NCI-H446 treated with DMSO at 0.1 percent for 48 hours (cell line): ENCODE data around the gene MAML3.
A peak's percentile ranks its signal among the peaks of the same experiment; 100 is the strongest.

ENCODE experiments used
- DNase-seq: peaks from one replicate; lab custom pipeline; 2025; lab: John Stamatoyannopoulos, UW

MAML3 gene

DNA sequence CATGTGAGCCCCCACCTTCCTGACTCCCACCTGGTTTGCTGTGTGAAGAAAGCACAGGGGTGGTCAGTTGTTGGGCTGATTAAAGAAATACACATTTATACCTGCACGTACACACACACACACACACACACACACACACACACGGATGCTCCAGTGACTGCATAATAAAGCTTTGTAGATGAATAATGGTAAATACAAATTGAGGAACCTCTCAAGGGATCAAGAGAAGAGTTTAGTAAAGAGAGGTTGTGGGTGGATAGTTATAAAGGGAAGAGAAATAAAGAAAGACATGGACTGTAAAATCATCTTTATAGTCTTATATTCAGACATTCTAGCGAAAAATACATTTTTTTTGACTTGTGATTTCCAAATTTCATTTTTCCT is 344.2 kb downstream of the MAML3 start:
- no peak for DNase-seq

DNA sequence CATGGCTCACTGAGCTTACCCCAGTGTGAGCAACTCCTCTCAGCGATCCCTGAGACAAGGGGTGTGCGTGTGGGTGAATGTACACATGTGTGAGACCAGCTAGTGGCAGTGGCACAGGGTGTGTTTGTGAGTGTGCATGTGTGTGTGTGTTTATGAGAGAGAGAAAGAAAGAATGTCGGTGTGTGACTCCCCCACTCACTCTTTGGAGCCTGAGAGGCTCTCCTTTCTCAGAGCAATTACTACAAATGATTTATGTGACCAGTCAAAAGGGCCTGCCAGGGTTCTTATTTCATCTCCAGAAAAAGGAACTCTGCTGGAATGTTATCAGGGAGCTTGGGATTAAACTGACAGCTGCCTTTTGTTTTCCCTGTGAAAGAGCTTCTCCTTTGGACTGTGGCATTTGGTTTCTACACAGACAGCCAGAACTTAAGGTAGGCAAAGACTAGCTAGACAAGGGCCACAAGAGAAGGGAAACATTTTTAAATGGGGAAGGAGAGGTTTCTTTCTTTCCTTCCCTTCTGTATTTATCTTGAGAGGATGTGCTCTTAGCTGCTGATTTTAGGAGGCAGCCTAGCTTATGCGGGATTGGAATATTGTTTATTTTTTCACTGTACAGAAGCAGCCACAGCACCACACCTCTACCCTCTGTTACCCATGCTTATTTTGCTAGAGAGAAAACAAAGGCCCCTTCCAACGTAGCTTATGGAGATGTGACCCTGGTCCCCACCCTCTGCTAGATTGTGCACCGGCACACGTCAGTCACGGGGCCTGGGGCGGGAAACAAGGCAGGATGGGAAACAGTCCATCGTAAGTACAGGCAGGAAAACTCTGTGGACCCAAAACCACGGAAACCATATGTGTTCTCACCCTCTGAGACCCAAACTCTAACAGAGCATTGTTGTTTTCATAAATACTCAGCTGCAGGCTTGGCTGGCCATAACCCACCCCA is 344.9 kb downstream of the MAML3 start:
- DNase-seq = peak; percentile 77

DNA sequence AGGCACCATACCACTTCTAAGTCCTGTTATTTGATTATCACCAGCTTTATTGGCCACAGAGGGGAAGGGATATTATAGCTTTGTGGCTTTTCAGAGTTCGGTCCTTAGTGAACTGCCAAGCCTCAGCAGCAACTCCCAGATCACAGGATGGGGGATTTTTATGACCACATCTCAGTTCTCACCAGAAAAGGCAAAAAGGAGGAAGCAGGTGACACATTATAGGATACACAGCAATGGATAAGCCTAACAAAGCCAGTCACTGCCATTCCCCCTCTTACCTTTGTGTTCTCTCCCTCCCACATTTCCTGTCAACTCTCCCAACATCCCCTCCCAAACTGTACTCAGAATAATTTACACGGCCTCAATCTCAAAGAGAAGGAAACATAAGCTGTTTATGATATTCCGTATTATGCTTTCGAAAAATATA is 345.6 kb downstream of the MAML3 start:
- no peak for DNase-seq

DNA sequence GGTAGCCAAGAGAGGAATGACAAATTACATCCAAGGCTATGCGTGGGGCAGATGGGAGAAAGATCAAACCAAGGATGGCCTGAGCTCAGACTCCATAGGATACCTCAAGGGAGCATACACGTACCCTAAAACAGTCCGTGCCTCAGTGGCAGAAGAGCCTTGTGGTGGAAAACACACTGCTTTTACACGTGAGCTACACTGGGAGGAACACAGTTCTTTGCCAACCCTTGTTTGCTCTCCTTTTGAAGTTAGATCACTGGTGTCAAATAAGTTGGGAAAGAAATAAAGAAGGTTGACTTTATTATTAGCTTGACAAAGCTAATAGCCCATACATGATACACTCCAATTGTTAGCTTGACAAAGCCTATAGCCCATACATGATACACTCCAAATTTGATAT is 346.5 kb downstream of the MAML3 start:
- DNase-seq = no peak

DNA sequence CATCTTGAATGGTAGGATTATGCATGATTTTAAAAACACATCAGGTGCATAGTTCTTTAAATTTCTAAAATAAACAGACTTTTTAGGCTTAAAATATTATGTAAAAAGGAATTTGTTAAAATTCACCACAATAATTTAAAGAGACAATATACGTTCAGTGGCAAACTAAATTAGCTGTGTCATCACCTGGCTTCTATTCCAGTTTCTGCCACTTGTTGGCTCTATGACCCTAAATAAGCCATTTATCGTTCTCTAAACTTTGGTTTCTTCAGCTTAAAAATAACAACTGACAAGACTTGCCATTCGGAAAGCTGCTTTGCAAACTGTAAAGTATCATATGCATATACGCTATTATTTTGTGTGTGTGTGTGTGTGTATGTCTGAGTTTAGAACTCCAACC is 347.1 kb downstream of the MAML3 start:
- DNase-seq = no peak

DNA sequence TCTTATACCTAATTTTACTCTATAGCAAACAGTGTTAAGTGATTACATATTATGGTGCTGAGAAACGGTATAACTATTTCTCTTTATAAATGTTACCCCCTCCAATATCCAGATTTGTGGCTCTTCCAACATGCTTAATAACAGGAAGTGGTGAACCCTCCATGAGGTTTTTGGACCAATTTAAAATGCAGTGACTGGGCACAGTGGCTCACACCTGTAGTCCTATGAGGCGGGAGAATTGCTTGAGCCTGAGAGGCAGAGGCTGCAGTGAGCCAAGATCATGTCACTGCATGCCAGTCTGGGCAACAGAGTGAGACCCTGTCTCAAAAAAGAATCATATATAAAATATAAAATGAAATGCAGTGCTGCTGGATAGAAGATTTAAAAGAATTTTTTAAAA is 351.1 kb downstream of the MAML3 start:
- no peak for DNase-seq

DNA sequence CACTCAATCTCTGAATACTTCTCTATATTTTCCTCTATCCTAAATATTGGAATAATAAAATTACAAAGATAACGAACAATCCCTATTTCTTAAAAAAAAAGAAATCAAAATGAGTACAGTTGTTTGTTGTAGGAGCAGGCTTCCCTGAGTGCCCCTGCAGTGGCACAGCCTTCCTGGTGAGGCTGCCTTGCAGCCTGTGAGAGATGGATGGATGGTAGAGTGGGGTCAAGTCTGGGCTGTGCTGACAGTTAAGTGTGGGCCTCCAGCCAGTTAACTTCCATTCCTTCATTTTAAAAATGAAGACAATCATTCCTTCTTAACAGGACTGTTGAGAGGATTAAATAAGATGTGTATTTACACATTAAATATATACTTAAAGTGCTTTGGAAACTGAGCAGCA is 351.5 kb downstream of the MAML3 start:
- no peak for DNase-seq

DNA sequence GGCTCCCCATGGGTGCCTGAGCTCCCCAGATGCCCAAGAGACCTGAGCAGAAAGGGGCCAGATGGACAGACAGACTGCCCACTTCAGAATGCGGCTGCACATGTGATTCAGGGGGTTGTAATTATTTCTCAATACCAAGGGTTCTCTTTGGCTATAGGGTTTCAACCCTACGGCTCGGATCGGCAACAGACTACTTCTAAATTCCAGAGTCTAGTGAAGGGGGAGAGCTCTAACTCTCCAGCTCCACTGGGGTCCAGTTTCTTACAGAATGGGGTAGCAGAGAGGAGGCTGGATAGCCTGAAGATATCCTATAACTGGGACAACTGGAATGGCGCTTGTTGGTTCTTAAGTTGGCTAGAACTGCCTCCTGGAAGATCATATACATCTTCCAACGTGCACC is 352.1 kb downstream of the MAML3 start:
- no peak for DNase-seq

DNA sequence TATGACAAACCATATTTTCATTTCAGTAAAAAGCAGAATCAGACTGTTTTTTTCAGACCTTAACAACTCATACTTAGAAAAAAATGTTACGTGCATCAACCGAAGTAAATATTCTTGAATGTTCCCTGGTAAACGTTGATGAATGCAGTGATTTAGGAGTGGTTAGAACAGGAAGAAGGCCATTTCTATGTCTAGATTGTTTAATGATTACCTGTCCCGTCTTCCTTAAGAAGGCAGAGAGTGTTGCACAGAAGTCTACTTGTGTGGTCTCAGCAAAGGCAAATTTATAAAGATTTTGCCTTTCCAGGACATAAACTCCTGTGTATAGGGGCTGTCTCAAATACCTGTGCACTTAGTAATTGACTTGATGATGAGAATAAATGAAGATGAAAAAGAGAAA is 353.9 kb downstream of the MAML3 start:
- DNase-seq = no peak

DNA sequence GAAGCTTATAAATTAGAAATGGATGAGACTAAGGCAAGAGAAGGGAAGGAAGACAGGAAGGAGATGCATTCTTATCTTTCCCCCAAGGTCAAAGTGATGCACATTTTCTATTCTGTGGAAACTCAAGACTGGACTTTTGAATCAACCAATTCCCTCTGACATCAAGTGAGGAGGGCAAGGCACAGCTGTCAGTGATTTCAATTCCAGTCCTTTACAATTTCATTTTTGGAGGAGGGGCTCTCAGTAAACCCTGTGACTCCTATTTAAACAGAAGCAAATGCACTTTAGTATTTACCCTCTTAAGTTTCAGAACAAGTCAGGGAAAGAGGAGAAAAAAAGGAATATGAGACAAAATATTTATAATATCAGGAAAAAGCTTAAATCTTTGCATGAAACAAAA is 354.4 kb downstream of the MAML3 start:
- DNase-seq = no peak

DNA sequence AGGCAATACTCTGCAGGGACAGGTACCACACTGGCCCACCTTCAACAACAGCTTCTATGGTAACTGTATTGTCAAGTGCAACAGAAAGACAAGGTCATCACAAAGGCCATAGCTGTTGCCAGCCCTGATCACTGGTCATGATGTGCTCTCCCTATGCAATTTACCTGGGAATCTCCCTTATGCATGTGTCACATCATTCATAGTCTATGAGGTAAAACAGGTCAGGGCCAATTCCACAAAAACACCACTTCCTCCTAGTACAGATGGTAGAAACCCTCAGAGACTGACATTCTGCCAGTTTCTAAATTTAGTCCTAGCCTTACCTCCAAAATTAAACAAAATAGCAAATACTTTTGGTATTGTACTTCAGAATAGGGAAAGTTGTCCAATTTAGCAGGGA is 355.5 kb downstream of the MAML3 start:
- peak; percentile 34 for DNase-seq

DNA sequence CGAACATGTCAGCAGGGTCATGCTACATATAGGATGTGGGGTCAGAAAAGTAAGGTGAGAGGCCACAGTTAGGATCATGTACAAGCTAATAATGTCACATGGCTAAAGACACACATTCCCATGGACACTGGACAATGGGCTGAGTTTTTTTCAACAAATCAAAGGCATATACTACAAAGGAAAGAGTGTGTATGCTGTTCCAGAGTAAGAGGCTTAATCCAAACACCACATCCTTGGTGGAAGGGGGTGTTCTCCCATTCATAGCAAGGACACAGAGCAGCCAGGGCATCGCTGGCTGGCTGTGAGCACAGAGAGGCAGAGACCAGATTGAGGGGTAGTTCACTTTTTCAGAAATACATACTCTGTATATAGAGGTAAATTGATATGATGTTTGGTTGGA is 356.7 kb downstream of the MAML3 start:
- DNase-seq = no peak

DNA sequence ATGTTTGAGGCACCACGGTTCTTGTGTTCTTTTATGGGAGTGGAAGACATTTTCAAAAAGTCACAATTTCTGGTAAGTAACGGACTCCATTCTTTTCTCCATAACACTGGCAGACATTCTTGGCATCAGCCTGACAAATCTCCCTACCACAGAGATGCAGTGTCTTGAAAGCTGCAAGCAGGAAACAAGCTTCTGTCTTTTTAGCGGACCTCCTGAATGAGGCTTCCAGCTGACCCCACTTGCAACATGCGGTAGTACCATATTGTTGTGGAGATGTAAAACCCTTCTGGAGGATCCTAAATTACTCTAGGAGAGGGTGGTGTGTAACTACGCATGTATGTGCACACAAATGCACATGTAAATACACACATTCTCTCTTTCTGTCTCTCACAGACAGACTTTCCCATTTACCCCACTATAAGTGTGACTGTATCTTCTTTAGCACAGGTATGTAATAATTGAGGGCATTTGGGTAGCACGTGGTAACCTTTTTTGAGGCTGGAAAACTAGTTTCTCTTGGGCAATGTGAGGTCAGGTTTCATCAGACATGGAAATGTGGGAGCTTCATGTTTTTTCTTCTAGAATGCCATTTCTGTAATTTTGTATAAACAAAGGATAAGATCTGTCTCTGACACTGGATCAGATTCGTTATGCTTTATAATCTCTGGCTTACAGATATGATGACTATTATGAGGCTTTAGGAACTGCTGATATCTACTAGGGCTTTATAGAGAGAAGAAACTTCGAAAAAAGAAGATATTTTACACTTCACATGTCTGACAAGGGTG is 358.3 kb downstream of the MAML3 start:
- no peak for DNase-seq

DNA sequence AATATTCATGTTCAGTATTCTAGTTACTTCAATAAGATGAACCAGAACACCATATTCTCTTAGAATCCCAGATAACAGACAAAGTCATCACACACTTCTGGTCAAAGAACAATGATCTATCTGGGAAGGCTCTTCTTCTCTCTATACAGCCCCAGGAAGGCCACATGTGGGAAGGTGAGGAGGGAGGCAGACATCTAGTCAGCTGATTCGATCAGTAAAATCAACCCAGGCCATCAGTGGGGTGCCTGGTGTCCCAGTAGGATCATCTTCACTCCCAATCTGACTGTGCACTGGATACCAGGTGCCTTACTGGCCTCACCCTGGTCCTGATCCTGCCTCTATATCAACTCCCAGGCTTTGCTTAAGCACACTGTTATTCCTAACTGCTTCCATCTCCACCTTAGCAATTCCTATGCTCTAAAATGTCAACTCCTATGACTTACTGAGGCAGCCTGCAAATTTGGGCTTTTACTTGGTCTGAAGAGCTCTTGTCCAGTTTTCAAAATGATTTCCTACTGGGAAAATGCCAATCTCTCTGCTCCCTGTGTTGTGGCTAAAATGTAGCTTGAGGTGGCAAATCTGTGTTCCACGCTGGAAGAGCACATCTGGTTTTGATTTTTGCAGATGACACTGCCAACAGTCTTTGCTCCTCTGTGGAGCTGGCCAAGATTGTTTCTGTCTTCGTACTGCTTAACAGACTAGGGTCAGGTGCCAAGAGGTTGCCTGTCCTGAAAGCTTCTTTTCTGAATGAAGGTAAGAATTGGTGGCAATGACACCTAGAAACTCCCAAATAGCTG is 359.6 kb downstream of the MAML3 start:
- peak; percentile 72 for DNase-seq

DNA sequence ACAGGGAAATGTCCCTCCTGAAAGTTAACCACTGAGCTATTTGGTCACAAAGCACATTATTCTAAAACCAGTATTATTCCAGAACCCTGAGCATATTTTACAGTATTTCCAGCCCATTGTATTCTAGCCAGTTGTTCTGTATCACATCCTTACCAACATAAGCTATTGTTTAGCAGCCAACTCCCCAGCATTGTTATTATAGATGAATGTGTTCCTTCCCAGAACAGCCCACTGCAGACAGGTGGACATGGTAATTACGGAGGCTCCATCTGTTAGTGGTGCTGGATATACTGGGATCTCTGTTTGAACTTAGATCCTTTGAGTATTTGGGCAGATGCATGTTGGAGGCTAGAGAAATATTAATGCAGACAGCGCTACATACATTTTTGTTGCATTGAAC is 362.3 kb downstream of the MAML3 start:
- no peak for DNase-seq

DNA sequence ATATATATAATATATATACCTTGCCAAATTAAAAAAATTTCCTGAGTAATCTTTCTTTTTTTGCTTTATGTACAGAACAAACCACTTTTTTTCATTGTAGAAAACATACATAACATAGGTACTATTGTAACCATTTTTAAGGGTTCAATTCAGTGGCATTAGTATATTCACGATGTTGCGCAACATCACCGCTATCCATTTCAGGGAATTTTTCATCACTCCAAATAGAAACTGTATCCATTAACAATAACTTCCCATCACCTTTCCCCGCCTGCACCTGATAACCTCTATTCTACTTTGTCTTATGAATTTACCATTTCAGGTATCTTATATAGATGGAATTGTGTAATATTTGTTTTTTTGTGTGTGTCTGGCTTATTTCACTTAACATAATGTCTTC is 363.7 kb downstream of the MAML3 start:
- DNase-seq = no peak

DNA sequence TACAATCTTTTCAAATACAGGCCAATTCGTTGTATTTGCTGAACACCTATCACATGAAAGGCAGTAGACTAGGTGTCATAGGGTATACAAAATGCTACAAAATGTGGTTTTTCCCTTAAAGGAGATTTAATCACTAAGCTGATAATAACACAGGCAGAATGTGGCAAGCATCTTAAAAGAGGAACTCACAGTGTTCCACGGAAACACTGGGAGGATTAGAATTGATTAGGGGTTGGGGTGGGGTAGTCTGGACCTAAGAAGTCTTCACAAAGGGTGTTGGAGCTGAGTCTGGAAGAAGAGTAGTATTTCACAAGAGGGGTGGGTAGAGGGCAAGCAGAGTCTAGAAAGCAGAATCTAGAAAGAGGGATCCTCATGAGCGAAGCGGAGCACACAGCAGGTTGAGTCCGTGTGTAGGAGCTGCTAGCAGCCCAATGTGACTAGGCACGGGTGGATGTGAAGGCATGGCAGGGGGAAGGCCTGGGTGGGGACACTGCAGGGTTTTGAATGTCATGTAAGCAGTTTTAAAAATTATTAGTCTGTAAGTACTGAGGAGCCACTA is 364.8 kb downstream of the MAML3 start:
- DNase-seq = no peak

DNA sequence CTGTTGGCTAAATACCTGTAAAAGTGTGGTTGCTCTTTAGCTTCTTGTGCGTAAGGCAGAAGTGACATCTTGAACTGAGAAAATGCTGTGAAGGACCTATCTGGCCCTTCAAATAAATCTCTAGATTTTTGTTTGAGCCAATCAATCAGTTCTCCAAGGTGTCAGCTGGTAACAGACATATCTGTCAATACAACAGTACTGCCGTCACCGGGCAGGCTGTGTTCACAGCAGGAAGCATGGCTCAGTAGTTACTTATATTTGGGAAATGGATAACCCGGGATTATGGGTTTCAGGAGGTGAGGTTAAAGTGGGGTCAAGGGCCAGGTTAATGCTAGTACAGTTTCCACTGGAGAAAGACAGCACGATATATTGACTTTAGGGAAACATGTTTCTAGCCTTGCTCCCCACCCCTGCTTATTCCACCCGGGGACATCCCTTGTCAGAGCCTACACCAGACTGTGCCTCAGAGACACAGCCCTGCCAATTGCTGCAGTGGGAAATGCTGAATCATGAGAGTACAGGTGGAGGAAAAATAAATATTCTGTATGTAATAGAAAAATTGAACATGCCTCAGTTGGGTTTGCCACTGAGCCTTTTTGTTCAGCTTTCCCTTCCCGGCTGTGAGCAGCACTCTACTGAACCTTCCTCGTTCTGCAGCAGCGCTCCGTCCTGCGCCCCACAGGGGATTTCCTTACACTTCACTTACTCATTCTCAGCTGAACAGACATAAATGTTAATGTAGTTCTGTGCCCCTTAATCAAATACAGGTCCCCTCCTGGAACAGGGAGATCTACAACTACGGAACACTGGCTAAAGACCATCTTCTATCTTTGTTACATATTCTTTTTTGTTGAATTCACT is 367.3 kb downstream of the MAML3 start:
- no peak for DNase-seq

DNA sequence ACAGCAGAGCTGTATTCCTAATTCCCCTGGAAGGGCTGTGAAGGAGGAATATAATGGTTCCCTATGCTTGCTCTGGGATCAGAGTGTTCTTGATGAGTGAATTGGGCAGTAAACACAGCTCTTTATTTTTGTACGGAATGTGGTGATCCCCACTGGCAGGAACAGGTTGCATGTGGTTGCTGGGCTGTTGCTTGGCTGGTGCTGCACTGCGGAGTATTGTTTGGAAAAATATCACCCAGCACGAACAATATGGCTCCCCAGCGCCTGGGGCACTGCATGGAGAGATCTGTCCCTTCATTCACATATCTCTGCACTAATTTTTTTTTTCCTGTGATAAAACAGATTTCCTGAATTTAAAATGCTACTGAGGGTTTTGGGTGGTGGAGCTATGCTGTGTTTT is 368.6 kb downstream of the MAML3 start:
- peak; percentile 16 for DNase-seq

DNA sequence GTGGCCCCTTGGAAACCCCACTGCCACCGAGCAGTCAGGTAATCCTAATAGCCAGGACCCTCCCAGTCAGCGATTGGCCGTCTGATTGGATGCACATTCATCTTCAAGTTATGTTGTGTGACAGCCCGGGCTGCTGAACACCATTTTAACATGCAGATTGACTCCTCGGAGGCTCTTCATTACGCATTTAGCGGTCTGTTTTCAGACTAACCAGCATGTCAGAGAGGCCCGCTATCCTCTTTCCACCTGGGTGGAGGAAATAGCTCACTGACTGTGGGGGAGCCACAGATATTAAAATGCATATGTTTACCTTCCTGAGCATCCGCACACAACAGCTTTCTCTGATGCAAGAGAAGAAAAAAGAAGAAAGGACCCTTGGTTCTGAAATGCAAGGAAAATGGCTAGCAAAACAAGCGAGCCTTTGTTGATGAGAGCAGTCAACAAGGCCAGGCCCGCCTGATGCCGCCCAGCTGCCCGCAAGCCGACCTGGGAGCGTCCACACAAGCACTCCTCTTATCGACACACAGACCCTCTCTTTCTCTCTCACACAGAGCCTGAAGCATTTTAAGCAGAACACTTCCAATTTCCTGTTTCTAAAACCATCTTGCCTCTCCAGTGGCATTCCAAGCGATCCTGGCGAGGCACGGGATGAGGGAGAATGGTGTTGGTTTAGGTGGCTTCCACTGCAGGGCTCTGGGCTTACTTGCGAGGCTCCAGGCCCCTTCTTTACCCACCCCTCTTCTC is 370.1 kb downstream of the MAML3 start:
- DNase-seq = no peak
